ENCODE results near the gene FOLR1.
A peak's percentile ranks its signal among the peaks of the same experiment; 100 is the strongest.

FOLR1 gene

GRCh38 chr11:72235351-72236057 lies 43.6 kb downstream of the FOLR1 start:
- ATAC-seq: no peak
- H3K9me3 Mint-ChIP-seq: no peaks in the 10 kb centered on the region
- no peak overlapping the region for H3K27ac Mint-ChIP-seq
- H3K4me3 Mint-ChIP-seq: no peak overlapping the region
- no peak for DNase-seq (ENCODE audit: low spot score in 2 of 2)
- peaks cover 25% of the 10 kb centered on the region for H3K4me1 Mint-ChIP-seq
- peaks cover 57% of the 10 kb centered on the region for H3K36me3 Mint-ChIP-seq

GRCh38 chr11:72236083-72236697 lies 44.2 kb downstream of the FOLR1 start:
- Mint-ChIP-seq H3K4me1 (peaks cover 32% of the 10 kb centered on the region), H3K4me3 (no peak overlapping the region), H3K27ac (peak overlapping the region; percentile 30), H3K36me3 (peaks cover 56% of the 10 kb centered on the region), H3K9me3 (no peaks in the 10 kb centered on the region)
- ATAC-seq (no peak), DNase-seq (ENCODE audit: low spot score in 2 of 2) (no peak)

- no peak for DNase-seq (ENCODE audit: low spot score in 2 of 2)
- no peaks in the 10 kb centered on the region for H3K9me3 Mint-ChIP-seq
- peak overlapping the region; percentile 30 for H3K27ac Mint-ChIP-seq
- peaks cover 38% of the 10 kb centered on the region for H3K4me1 Mint-ChIP-seq
- no peak overlapping the region for H3K4me3 Mint-ChIP-seq
- peaks cover 50% of the 10 kb centered on the region for H3K36me3 Mint-ChIP-seq
- no peak for ATAC-seq
Observed at GRCh38 chr11:72236774-72237111, 44.8 kb downstream of the FOLR1 start.

- Mint-ChIP-seq H3K9me3 (no peaks in the 10 kb centered on the region), H3K36me3 (peaks cover 44% of the 10 kb centered on the region), H3K4me1 (peaks cover 43% of the 10 kb centered on the region), H3K27ac (peak overlapping the region; percentile 30), H3K4me3 (no peak overlapping the region)
- DNase-seq (ENCODE audit: low spot score in 2 of 2) (no peak), ATAC-seq (no peak)
Observed at GRCh38 chr11:72237112-72237931, 45.4 kb downstream of the FOLR1 start.

GRCh38 chr11:72238040-72238450 lies 46.1 kb downstream of the FOLR1 start:
- H3K9me3 Mint-ChIP-seq: no peaks in the 10 kb centered on the region
- no peak overlapping the region for H3K27ac Mint-ChIP-seq
- H3K36me3 Mint-ChIP-seq: peaks cover 37% of the 10 kb centered on the region
- peaks cover 51% of the 10 kb centered on the region for H3K4me1 Mint-ChIP-seq
- no peak overlapping the region for H3K4me3 Mint-ChIP-seq
- DNase-seq (ENCODE audit: low spot score in 2 of 2) (peak; percentile 56 to 73), ATAC-seq (peak; percentile 72)

- ATAC-seq: no peak
- Mint-ChIP-seq H3K4me3 (peak overlapping the region; percentile 57), H3K4me1 (peaks cover 56% of the 10 kb centered on the region), H3K9me3 (no peaks in the 10 kb centered on the region), H3K36me3 (peaks cover 31% of the 10 kb centered on the region), H3K27ac (no peak overlapping the region)
- DNase-seq (ENCODE audit: low spot score in 2 of 2): no peak
Observed at GRCh38 chr11:72238492-72239312, 46.8 kb downstream of the FOLR1 start.

- Mint-ChIP-seq H3K36me3 (peaks cover 24% of the 10 kb centered on the region), H3K27ac (no peak overlapping the region), H3K4me1 (peaks cover 51% of the 10 kb centered on the region), H3K9me3 (no peaks in the 10 kb centered on the region), H3K4me3 (peak overlapping the region; percentile 57)
- no peak for ATAC-seq
- DNase-seq (ENCODE audit: low spot score in 2 of 2): peak in 1 of 2 donors; percentile 56
Observed at GRCh38 chr11:72239313-72239848, 47.4 kb downstream of the FOLR1 start.

GRCh38 chr11:72239849-72240460 lies 48.0 kb downstream of the FOLR1 start:
- no peak overlapping the region for H3K27ac Mint-ChIP-seq
- H3K4me3 Mint-ChIP-seq: peak overlapping the region; percentile 63
- ATAC-seq: no peak
- peaks cover 18% of the 10 kb centered on the region for H3K36me3 Mint-ChIP-seq
- H3K9me3 Mint-ChIP-seq: no peaks in the 10 kb centered on the region
- no peak for DNase-seq (ENCODE audit: low spot score in 2 of 2)
- H3K4me1 Mint-ChIP-seq: peaks cover 52% of the 10 kb centered on the region

- Mint-ChIP-seq H3K4me3 (peak overlapping the region; percentile 63), H3K4me1 (peaks cover 53% of the 10 kb centered on the region), H3K9me3 (no peaks in the 10 kb centered on the region), H3K36me3 (peaks cover 14% of the 10 kb centered on the region), H3K27ac (no peak overlapping the region)
- ATAC-seq (peak; percentile 14), DNase-seq (ENCODE audit: low spot score in 2 of 2) (peak in 1 of 2 donors; percentile 58)
Observed at GRCh38 chr11:72240461-72241290, 48.7 kb downstream of the FOLR1 start.

GRCh38 chr11:72241291-72241781 lies 49.4 kb downstream of the FOLR1 start:
- no peaks in the 10 kb centered on the region for H3K9me3 Mint-ChIP-seq
- DNase-seq (ENCODE audit: low spot score in 2 of 2) (peak in 1 of 2 donors; percentile 48), ATAC-seq (no peak)
- H3K36me3 Mint-ChIP-seq: peaks cover 9% of the 10 kb centered on the region
- no peak overlapping the region for H3K4me3 Mint-ChIP-seq
- H3K27ac Mint-ChIP-seq: no peak overlapping the region
- H3K4me1 Mint-ChIP-seq: peaks cover 53% of the 10 kb centered on the region

GRCh38 chr11:72242141-72242540 lies 50.2 kb downstream of the FOLR1 start:
- peaks cover 53% of the 10 kb centered on the region for H3K4me1 Mint-ChIP-seq
- H3K4me3 Mint-ChIP-seq: no peak overlapping the region
- no peaks in the 10 kb centered on the region for H3K9me3 Mint-ChIP-seq
- no peak overlapping the region for H3K27ac Mint-ChIP-seq
- H3K36me3 Mint-ChIP-seq: peaks cover under 1% of the 10 kb centered on the region
- DNase-seq (ENCODE audit: low spot score in 2 of 2) (peak in 1 of 2 donors; percentile 41), ATAC-seq (no peak)

- ATAC-seq: no peak
- no peak for DNase-seq (ENCODE audit: low spot score in 2 of 2)
- peak overlapping the region; percentile 37 for H3K4me3 Mint-ChIP-seq
- no peaks in the 10 kb centered on the region for H3K36me3 Mint-ChIP-seq
- H3K4me1 Mint-ChIP-seq: peaks cover 53% of the 10 kb centered on the region
- H3K27ac Mint-ChIP-seq: no peak overlapping the region
- H3K9me3 Mint-ChIP-seq: no peaks in the 10 kb centered on the region
Observed at GRCh38 chr11:72243173-72244059, 51.5 kb downstream of the FOLR1 start.

- H3K4me3 Mint-ChIP-seq: peak within 1 kb of the TSS; percentile 37
- no peaks in the 10 kb centered on the region for H3K36me3 Mint-ChIP-seq
- no peaks in the 10 kb centered on the region for H3K9me3 Mint-ChIP-seq
- no peak within 1 kb of the TSS for H3K27ac Mint-ChIP-seq
- H3K4me1 Mint-ChIP-seq: peaks cover 50% of the 10 kb centered on the region
- ATAC-seq: no peak
- DNase-seq (ENCODE audit: low spot score in 2 of 2): no peak
Observed at GRCh38 chr11:72244060-72244360, 52.1 kb downstream of the FOLR1 start, which contains the start of gene PHOX2A. TSS of gene PHOX2A (minus strand) at chr11:72244176. CDS start at chr11:72244004, 172 bp downstream.

Data from stimulated activated effector memory CD8-positive, alpha-beta T cell treated with anti-CD3 and anti-CD28 coated beads, Interleukin-12 subunit alpha, Interleukin-12 subunit beta, amount 100 ng/mL, for 72 hours (primary cell).